Hindlimb muscle (tissue), 1 donor: ENCODE measurements around the gene GLCE. TPM values are rescaled to one million over a fixed set of nuclear protein-coding genes. Genes with fewer than 3 reads are reported as not detected.
"Not testable (repeated sequence)": the region's sequence is repeated elsewhere in the genome, so short reads cannot be mapped to it uniquely, and the experiment has no call there.

ENCODE experiments used
- DNase-seq: peaks from one replicate; pipeline ENCODE4 v3.0.0-alpha.2; 2013
- polyA plus RNA-seq: library from polyadenylated mRNA; unstranded; fragments of 120-200 nt; gene quantifications from one replicate; pipeline ENCODE4 v1.2.1, GENCODE V29; 2013; ENCODE audit not compliant: insufficient read length

The GLCE gene
- polyA plus RNA-seq, 1 donor: 27.5 TPM

GRCh38 chr15:69301101-69301500, 140.7 kb downstream of the GLCE start:
- not testable (repeated sequence) for DNase-seq

GRCh38 chr15:69302087-69302486, 141.7 kb downstream of the GLCE start:
- not testable (repeated sequence) for DNase-seq

- DNase-seq: no peak
Measured at GRCh38 chr15:69302929-69303328, 142.5 kb downstream of the GLCE start.

GRCh38 chr15:69303337-69304181, 143.1 kb downstream of the GLCE start:
- DNase-seq: no peak

GRCh38 chr15:69304182-69304545, 143.7 kb downstream of the GLCE start:
- no peak for DNase-seq

GRCh38 chr15:69305204-69305931, 144.9 kb downstream of the GLCE start:
- no peak for DNase-seq

- DNase-seq: no peak
Measured at GRCh38 chr15:69305933-69306568, 145.6 kb downstream of the GLCE start.

GRCh38 chr15:69307939-69308338, 147.5 kb downstream of the GLCE start:
- DNase-seq: no peak

GRCh38 chr15:69308949-69309348, 148.5 kb downstream of the GLCE start:
- DNase-seq: no peak

GRCh38 chr15:69311319-69311721, 150.9 kb downstream of the GLCE start:
- DNase-seq: no peak

GRCh38 chr15:69313432-69314000, 153.1 kb downstream of the GLCE start:
- no peak for DNase-seq

- no peak for DNase-seq
Measured at GRCh38 chr15:69314131-69314530, 153.7 kb downstream of the GLCE start.

GRCh38 chr15:69314736-69315135, 154.3 kb downstream of the GLCE start:
- DNase-seq: no peak

- DNase-seq: no peak
Measured at GRCh38 chr15:69315402-69316110, 155.1 kb downstream of the GLCE start.

GRCh38 chr15:69316291-69316690, 155.9 kb downstream of the GLCE start:
- DNase-seq: no peak

GRCh38 chr15:69317392-69317841, 157.0 kb downstream of the GLCE start:
- DNase-seq: no peak

GRCh38 chr15:69318033-69318432, 157.6 kb downstream of the GLCE start:
- DNase-seq: no peak

- no peak for DNase-seq
Measured at GRCh38 chr15:69319384-69320375, 159.2 kb downstream of the GLCE start.

- DNase-seq: no peak
Measured at GRCh38 chr15:69320977-69321554, 160.6 kb downstream of the GLCE start.
